Chondrocyte (in vitro differentiated cells): ENCODE data around the gene LDLRAD4. TPM values are rescaled to one million over a fixed set of nuclear protein-coding genes. Genes with fewer than 3 reads are reported as not detected.

Experiments used
- DNase-seq: peaks from one replicate; pipeline ENCODE4 v3.0.0; 2021; ENCODE audit warnings: mixed read lengths, low spot score
- H3K27ac Mint-ChIP-seq: one replicate; pipeline ENCODE4 v1.8.0; 2021; ENCODE audit warnings: mild to moderate bottlenecking, moderate library complexity, mixed read lengths; ENCODE audit not compliant: unreplicated experiment
- H3K27me3 Mint-ChIP-seq: 2 replicates; pipeline ENCODE4 v1.8.0; 2021; ENCODE audit warnings: low read depth, mixed read lengths
- H3K36me3 Mint-ChIP-seq: 2 replicates; pipeline ENCODE4 v1.8.0; 2021; ENCODE audit warnings: low read depth, mixed read lengths
- H3K4me1 Mint-ChIP-seq: 2 replicates; pipeline ENCODE4 v1.8.0; 2021; ENCODE audit warnings: low read depth, mild to moderate bottlenecking, mixed read lengths
- H3K4me3 Mint-ChIP-seq: one replicate; pipeline ENCODE4 v1.8.0; 2021; ENCODE audit warnings: mild to moderate bottlenecking, moderate library complexity, mixed read lengths; ENCODE audit not compliant: unreplicated experiment
- H3K9me3 Mint-ChIP-seq: 2 replicates; pipeline ENCODE4 v1.8.0; 2021; ENCODE audit warnings: low read depth, mixed read lengths
- total RNA-seq: library from RNA; stranded (reverse); gene quantifications from 3 replicates; pipeline ENCODE4 v1.2.1, GENCODE V29; 2021
- TF ChIP-seq, protein P1 (sequence below): fragments of 200-600 bp; sonication (generic); IDR thresholded peaks from 2 replicates; pipeline ENCODE4 v1.5.0; 2021; ENCODE audit warnings: antibody characterized with exemption, mild to moderate bottlenecking, moderate library complexity

The LDLRAD4 gene
- total RNA-seq, 1 donor from 2014 or later, result 80.5 TPM

DNA sequence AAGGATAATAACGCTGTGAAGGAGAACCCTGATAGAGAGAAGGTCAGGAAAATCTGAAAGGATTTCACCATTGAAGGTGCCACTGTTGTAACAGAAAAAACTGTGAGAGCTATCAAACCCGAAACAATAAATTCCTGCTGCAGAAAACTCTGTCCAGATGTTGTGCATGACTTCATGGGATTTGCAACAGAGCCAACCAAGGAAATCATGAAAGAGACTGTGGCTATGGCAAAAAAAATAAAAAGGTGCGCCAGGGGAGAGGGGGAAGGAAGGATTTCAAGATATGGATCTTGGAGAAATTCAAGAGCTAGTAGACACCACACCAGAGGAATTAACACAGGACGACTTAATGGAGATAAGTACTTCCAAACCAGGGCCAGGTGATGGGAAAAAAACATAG is 88.0 kb downstream of the LDLRAD4 start:
- H3K27ac Mint-ChIP-seq, result no peak overlapping the region
- DNase-seq, result no peak
- H3K27me3 Mint-ChIP-seq, result no peaks in the 10 kb centered on the region
- H3K4me1 Mint-ChIP-seq, result peaks cover 41% of the 10 kb centered on the region
- peaks cover 8% of the 10 kb centered on the region for H3K9me3 Mint-ChIP-seq
- H3K4me3 Mint-ChIP-seq, result no peak overlapping the region
- peaks cover 13% of the 10 kb centered on the region for H3K36me3 Mint-ChIP-seq
- TF ChIP-seq, protein P1, sequence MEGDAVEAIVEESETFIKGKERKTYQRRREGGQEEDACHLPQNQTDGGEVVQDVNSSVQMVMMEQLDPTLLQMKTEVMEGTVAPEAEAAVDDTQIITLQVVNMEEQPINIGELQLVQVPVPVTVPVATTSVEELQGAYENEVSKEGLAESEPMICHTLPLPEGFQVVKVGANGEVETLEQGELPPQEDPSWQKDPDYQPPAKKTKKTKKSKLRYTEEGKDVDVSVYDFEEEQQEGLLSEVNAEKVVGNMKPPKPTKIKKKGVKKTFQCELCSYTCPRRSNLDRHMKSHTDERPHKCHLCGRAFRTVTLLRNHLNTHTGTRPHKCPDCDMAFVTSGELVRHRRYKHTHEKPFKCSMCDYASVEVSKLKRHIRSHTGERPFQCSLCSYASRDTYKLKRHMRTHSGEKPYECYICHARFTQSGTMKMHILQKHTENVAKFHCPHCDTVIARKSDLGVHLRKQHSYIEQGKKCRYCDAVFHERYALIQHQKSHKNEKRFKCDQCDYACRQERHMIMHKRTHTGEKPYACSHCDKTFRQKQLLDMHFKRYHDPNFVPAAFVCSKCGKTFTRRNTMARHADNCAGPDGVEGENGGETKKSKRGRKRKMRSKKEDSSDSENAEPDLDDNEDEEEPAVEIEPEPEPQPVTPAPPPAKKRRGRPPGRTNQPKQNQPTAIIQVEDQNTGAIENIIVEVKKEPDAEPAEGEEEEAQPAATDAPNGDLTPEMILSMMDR, result no peak

DNA sequence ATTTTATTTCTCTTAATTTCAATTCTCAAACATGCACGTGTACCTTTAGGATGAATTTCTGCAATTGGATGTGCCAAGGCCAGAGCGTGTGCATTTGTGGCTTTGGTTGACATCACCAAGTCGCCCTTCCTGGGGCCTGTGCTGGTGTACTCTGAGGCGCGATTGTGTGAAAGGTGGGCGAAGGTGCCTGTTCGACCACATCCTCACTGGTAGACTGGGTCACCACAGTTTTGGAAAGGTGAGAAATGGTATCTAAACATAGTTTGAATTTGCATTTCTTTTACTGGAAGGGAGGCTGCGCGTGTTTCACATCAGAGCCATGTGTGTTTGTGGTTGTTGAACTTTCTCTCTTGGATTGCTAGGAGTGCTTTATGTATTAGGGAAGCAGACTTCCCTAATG is 89.8 kb downstream of the LDLRAD4 start:
- Mint-ChIP-seq H3K4me3 (no peak overlapping the region), H3K9me3 (peaks cover 8% of the 10 kb centered on the region), H3K4me1 (peaks cover 24% of the 10 kb centered on the region), H3K36me3 (peaks cover 17% of the 10 kb centered on the region), H3K27ac (no peak overlapping the region), H3K27me3 (no peaks in the 10 kb centered on the region)
- TF ChIP-seq, protein P1, result no peak
- no peak for DNase-seq

DNA sequence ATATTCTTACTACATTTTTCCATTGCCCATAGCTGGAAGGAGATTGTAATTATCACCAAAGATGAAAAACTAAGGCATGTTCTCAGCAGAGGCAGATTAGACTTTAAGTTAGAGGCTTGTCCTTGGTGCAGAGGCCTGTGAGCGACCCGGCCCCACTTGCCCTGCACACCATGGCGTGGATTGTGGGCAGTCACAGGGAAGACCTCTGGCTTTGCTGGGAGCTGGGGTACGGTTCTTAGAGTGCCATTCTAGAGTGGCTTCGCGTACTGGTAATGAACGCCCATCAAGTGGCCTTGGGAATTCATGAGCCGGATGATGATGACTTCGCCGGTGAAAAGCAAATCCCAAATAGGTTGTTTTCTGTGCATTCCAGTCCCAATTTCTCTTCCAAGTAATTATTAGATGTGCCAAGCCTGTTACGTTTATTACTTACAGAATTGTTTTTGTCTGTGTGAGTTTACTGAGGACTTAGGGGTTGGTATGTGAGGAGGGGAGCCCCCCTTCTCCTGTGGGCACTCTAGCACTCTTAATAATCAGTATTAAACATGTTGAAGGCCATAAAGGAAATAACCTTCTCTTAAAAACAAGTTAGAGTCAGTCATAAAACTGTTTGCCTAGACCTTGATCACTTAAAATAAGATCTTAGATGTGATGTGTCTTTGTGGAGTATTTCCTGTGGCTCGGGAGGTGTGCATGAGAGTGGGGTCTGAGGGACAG is 90.6 kb downstream of the LDLRAD4 start:
- no peak overlapping the region for H3K4me3 Mint-ChIP-seq
- peaks cover 8% of the 10 kb centered on the region for H3K9me3 Mint-ChIP-seq
- H3K27me3 Mint-ChIP-seq, result no peaks in the 10 kb centered on the region
- no peak overlapping the region for H3K27ac Mint-ChIP-seq
- DNase-seq, result no peak
- H3K4me1 Mint-ChIP-seq, result peaks cover 15% of the 10 kb centered on the region
- TF ChIP-seq, protein P1, result no peak
- peaks cover 20% of the 10 kb centered on the region for H3K36me3 Mint-ChIP-seq

DNA sequence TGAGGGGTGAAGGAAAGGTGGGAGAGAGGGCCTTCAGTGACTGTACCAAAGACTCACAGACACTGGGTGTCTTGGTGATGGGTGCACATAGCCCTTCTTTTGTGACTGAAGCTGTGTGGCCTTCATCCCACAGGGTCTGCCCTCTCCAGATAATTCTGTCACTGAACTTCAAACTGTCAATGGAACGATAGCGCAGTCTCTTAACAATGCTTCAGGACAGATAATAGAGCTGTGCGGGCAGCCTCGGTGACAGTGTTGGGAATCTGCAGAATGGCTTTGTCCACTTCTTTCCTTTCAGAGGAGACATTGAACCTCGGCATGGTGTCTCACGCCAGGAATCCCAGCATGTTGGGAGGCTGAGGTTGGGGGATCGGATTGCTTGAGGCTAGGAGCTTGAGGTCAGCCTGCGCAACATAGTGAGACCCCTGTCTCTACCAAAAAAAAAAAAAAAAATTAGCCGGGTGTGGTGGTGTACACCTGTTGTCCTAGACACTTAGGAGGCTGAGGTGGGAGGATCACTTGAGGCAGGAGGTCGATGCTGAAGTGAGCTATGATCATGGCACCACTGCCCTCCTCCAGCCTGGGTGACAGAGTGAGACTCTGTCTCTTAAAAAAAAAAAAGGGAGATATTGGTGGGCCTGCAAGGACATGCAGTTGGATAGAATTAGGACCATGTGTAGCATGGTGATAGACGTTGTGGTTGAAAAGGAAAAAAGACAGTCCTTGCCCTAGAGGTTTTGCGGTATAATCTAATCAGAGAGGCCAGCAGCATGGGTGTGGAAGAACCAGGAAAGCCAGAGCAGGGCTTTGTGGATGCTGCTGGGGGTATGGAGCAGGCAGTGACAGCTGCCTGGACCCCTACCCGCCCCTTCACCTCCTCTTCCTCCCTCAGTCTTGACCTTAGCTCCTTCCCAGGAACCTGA is 91.4 kb downstream of the LDLRAD4 start:
- Mint-ChIP-seq H3K4me1 (peaks cover 11% of the 10 kb centered on the region), H3K27me3 (no peaks in the 10 kb centered on the region), H3K36me3 (peaks cover 22% of the 10 kb centered on the region), H3K4me3 (no peak overlapping the region), H3K9me3 (peaks cover 8% of the 10 kb centered on the region), H3K27ac (no peak overlapping the region)
- DNase-seq, result no peak
- TF ChIP-seq, protein P1, result no peak

DNA sequence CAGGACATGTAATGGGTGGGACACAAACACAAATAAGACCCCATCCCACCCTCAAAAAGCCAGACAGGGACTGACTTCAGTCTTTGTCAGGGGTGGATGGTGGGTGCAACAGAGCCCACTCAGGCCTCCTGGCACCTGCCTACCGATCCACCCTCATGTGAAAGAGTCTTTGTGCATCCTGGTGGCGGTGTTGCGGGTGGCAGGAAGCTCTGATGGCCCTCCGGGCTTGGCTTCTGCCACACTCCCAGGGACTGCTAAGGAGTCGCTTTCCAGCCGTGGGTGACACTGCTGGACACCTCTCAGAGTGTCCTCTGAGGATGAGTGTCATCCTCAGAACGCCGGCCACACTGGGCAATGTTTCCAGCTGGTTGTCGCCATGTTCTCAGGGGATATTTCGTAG is 92.6 kb downstream of the LDLRAD4 start:
- Mint-ChIP-seq H3K27me3 (no peaks in the 10 kb centered on the region), H3K27ac (no peak overlapping the region), H3K4me1 (peaks cover 11% of the 10 kb centered on the region), H3K36me3 (peaks cover 29% of the 10 kb centered on the region), H3K9me3 (peaks cover 9% of the 10 kb centered on the region), H3K4me3 (no peak overlapping the region)
- TF ChIP-seq, protein P1, result no peak
- DNase-seq, result no peak
